NOMO-1 treated with dmso at 0.1 percent for 144 hours (cell line): Measurements from ENCODE around the gene FLYWCH2.
"Not testable (repeated sequence)": the region's sequence is repeated elsewhere in the genome, so short reads cannot be mapped to it uniquely, and the experiment has no call there.

Experiments used
- DNase-seq: peaks from one replicate; lab custom pipeline; 2025; ENCODE audit not compliant: unreplicated experiment; lab: John Stamatoyannopoulos, UW

The FLYWCH2 gene

DNA sequence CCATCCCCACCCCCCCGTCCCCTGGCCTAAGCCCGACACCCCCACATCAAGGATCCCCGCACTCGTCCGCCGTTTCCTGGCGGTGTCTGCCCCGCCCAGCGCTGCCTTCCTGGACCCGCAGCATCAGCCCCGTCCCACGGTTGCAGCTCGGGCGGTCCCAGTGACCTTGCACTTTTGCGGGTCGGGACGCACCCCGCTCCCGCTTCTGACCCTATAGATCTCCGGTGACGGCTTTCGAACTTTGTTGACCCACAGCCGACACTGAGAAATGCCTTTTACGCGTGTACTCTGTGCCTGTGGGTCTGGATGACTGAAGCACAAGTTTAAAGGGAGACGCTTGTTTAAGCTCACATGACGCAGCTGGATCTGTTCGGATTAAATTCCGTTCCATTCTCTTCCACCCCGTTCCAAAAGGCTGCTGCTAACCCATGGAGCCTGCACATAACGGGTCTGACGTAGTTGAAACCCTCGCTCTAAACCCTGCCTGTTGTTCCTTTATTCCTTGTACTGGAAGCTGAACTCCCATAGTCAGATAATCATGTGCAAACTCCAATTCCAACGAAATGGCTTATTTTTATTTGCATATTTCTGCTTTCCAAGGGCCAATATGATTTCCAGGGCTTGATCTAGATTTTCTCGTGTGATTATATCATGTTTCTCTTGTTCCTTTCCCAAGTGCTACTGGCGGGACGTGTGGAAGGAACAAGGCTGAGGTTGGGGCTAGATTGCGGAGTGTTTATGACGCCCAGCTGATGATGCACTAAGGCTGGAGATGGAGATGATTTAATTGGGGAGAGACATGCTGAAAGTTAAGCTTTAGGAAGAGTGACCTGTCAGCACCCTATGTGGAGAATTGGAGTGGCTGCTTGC lies 29.6 kb downstream of the FLYWCH2 start:
- no peak for DNase-seq

- no peak for DNase-seq
These were observed 30.6 kb downstream of the FLYWCH2 start for GRCh38 chr16:2913603-2914002.

DNA sequence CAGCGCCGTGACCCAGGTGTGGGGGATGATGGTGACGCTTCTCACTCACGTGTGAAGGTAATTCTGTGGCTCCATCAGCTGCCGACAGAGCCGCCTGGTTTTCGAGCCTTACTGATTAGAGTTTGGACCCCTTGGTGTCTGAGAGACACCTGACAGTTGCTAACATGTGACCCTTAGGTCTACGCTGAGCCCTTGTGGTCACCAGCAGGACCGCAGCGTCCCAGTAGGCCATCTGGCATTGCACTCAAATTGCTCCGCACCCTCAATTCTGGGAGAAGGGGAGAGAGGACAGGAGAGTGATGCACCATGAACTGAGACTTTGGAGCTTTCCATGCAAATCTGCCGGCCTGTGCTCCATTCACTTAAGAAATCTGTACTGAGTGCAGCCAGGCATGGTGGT lies 31.2 kb downstream of the FLYWCH2 start:
- DNase-seq: no peak

DNA sequence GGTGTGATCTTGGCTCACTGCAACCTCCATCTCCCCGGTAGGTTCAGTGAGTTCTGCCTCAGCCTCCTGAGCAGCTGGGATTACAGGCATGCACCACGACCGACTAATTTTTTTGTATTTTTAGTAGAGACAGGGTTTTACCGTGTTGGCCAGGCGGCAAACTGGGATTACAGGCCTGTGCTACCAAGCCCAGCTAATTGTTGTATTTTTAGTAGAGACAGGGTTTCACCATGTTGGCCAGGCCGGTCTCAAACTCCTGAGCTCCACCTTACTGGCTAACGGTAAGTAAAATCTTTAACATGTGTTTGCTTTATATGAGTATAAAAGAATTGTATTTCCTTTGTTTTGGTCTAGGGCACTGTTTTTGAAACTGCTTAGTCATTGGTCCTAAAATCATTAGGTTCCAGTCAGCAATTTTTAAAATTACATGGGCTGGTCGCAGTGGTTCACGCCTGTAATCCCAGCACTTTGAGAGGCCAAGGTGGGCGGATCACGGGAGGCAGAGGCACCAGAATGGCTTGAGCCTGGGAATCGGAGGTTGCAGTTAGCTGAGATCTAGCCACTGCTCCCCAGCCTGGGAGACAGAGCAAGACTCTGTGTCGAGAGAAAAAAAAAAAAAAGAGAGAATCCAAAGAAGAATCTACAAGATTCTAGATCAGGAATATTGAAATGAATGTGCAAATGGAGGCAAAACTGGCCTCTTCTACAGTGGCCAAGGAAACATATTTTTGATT lies 32.3 kb downstream of the FLYWCH2 start:
- no peak for DNase-seq

GRCh38 chr16:2919511-2920255 lies 36.7 kb downstream of the FLYWCH2 start:
- no peak for DNase-seq

DNA sequence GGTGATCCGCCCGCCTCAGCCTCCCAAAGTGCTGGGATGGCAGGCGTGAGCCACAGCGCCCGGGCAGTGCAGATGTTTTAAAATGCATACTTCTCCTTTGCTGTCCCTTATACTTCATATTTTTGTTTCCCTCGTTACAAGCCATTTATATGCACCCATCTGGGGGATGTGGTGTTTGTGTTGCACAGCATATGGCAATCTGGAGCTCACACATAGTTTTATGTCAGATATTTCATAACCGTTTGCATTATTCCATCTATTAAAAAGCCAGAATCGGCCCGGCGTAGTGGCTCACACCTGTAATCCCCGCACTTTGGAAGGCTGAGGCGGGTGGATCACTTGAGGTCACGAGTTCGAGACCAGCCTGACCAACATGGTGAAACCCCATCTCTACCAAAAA lies 40.5 kb downstream of the FLYWCH2 start:
- DNase-seq: no peak

DNA sequence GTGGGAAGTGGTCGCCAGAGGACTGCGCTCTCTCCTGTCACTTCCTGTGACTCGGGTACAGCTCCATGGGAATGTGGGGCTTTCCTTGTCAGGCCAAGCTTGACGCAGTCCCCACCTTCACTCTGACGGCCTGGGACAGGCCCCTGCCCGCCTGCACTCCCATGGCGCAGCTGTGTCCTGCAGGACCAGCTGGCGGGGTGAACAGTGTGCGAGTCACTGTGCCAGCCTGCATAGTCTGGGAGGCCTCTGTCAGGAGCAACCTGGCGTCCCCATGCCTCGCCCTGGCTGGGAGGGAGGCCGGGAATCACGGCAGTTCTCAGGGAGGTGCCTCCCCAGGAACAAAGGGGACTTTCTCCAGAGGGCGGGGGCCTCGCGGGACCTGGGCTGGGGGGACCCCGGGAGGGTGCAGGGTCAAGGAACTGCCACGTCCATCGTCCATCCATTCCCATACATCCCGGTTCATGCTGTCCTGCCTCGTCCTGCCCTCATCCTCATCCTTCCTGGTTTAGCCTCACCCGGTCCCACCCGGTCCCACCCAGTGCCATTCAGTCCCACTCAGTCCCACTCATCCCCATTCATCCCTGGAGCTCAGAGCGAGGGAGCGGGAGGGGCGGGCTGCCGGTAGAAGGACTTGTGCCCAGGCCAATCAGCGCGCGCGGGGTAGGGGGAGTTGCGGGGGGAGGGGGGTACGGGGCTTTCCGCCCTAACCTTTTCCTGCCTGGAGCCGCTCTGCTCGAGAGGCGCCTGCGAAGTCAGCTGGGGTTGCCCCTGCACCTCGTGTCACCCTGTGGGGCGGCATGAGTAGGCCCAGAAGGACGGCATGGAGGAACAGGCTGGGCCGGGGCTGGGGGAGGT lies 42.1 kb downstream of the FLYWCH2 start:
- DNase-seq: no peak

- DNase-seq: no peak
These were observed 43.1 kb downstream of the FLYWCH2 start for GRCh38 chr16:2925951-2926649.

- DNase-seq: no peak
These were observed 43.6 kb downstream of the FLYWCH2 start for GRCh38 chr16:2926650-2926999.

- peak; percentile 59 for DNase-seq
These were observed 44.1 kb downstream of the FLYWCH2 start for GRCh38 chr16:2927010-2927646.

DNA sequence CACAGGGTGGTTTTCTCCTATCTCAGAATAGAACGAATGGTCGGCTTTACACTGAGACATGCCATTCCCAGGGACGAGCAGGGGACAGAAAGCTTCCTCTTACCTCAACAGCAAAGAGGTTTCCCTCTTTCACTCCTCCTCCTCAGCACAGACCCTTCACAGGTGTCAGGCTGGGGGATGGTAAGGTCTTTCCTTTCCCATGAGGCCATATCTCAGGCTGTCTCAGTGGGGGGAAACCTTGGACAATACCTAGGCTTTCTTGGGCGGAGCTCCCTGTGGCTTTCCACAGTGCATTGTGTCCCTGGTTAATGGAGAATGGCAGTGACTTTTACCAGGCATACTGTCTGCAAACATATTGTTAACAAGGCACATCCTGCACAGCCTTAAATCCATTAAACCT lies 45.1 kb downstream of the FLYWCH2 start:
- not testable (repeated sequence) for DNase-seq

DNA sequence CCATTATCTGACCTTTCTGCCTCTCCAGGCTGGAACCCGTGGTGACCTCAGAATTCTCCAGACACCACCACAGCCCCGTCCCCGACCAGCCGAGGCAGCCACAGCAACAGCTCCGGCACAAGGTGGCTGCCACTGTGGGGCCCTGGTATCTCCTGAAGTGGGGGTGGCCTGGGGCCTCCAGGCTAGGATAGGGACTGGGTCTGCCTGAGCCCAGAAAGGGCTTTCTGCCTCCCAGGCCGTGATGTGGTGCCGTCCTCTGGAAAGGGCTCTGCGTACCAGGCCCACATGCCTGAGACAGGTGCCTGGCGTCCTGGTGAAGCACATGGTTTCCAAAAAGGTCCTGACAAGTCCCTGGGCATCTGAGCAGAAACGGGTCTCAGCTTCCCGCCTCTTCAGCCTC lies 45.8 kb downstream of the FLYWCH2 start:
- DNase-seq: no peak

- no peak for DNase-seq
These were observed 46.7 kb downstream of the FLYWCH2 start for GRCh38 chr16:2929693-2930092.

DNA sequence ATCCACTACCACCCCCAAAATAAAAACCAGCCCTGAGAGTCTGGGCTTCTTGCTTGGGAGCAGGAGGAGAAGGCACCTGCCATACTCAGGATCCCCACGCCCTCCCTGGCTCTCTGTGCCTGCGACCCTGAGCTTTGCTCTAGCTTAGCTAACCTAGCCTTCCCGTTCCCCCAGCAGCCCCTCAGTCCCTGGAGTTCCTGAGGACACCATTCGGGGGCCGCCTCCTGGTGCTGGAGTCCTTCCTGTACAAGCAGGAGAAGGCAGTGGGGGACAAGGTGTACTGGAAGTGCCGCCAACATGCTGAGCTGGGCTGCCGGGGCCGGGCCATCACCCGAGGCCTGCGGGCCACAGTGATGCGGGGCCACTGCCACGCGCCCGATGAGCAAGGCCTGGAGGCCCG lies 47.2 kb downstream of the FLYWCH2 start:
- DNase-seq: no peak

- DNase-seq: not testable (repeated sequence)
These were observed 48.4 kb downstream of the FLYWCH2 start for GRCh38 chr16:2931231-2931914.

DNA sequence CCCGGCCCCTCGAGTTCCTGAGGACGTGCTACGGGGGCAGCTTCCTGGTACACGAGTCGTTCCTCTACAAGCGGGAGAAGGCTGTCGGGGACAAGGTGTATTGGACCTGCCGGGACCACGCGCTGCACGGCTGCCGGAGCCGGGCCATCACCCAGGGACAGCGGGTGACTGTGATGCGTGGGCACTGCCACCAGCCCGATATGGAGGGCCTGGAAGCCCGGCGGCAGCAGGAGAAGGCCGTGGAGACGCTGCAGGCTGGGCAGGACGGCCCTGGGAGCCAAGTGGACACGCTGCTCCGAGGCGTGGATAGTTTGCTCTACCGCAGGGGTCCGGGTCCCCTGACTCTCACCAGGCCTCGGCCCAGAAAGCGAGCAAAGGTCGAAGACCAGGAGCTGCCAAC lies 50.1 kb downstream of the FLYWCH2 start:
- DNase-seq: no peak

GRCh38 chr16:2933701-2934100 lies 50.7 kb downstream of the FLYWCH2 start:
- no peak for DNase-seq

- no peak for DNase-seq
These were observed 51.4 kb downstream of the FLYWCH2 start for GRCh38 chr16:2934450-2934849.

DNA sequence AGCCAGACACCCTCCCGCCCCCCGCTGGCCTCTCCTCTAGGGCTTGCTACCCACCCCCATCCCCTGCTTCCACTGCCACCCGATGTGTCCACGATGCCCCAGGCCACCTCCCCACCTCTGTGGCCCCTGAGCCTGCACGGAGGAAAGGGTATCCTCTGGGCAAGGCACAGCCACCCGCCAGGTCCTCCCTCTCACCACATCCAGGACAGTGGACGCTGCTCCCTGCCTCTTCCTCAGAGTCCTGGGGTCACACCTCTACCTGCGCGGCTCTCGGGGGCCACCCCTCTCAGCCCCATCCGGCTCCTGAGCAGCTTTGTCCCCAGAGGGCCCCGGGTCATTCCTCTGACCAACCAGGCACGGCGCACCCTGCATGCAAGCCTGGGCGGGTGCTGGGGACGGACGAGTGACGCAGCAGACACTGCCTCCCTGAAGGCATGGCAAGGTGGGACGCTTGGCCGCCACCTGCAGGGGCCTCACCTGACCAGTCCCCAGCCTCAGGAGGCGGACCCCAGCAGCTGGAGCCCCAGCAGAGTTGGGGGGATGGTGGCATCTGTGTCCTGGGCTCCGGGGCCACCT lies 53.5 kb downstream of the FLYWCH2 start:
- no peak for DNase-seq
